T-helper 1 cell treated with Interleukin-12 subunit alpha and Interleukin-12 subunit beta and Interleukin-4 antibody, amounts not matched to agents 30 μg/mL and 1 μg/mL, for 36 hours (primary cell): ENCODE measurements around the gene CTSK.

Source experiments
- H3K27ac Mint-ChIP-seq: one replicate; pipeline ENCODE4 v1.8.0; 2021; ENCODE audit warnings: mild to moderate bottlenecking, mixed read lengths
- H3K27me3 Mint-ChIP-seq: one replicate; pipeline ENCODE4 v1.8.0; 2021; ENCODE audit warnings: low read depth, mixed read lengths
- H3K36me3 Mint-ChIP-seq: one replicate; pipeline ENCODE4 v1.8.0; 2021; ENCODE audit warnings: low read depth, mixed read lengths
- H3K4me1 Mint-ChIP-seq: one replicate; pipeline ENCODE4 v1.8.0; 2021; ENCODE audit warnings: low read depth, mixed read lengths
- H3K4me3 Mint-ChIP-seq: one replicate; pipeline ENCODE4 v1.8.0; 2021; ENCODE audit warnings: mild to moderate bottlenecking, moderate library complexity, mixed read lengths
- H3K9me3 Mint-ChIP-seq: one replicate; pipeline ENCODE4 v1.8.0; 2021; ENCODE audit warnings: mixed read lengths

Gene CTSK

DNA sequence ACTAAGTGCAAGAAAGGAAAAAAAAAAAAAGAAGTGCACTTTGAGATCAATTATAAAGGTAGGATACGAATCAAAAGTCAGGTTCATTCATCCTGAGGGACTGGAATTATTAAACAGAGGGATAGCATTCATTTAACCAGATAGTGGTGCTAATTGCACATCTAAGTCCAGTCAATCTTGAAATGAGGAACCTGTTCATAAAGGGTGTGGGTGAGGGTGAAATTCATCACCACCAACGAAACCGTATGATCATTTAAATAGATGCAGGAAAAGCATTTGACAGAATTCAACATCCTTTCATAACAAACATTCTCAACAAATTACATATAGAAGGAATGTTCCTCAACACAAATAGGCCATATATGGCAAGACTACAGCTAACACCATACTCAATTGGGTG is 48.0 kb downstream of the CTSK start:
- no peak overlapping the region for H3K27ac Mint-ChIP-seq
- H3K9me3 Mint-ChIP-seq, result no peaks in the 10 kb centered on the region
- no peak overlapping the region for H3K4me3 Mint-ChIP-seq
- peaks cover 27% of the 10 kb centered on the region for H3K4me1 Mint-ChIP-seq
- no peaks in the 10 kb centered on the region for H3K27me3 Mint-ChIP-seq
- H3K36me3 Mint-ChIP-seq, result peaks cover 40% of the 10 kb centered on the region

DNA sequence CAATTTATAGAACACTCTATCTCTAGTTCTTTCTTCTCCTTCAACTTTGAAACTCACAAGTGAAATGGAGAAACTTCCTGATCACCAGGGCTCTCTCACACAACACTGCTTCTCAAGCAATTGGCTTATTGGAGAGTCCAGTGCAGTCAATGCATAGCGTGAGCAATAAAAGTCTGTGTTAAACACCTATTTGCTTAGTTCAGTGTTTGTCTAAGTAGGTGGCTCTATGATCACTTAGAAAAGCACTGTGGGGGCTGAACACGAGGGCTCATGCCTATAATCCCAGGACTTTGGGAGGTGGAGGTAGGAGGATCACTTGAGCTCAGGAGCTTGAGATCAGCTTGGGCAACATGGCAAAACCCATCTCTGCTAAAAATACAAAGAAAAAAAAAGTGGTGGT is 54.6 kb downstream of the CTSK start:
- peaks cover 13% of the 10 kb centered on the region for H3K4me1 Mint-ChIP-seq
- no peaks in the 10 kb centered on the region for H3K27me3 Mint-ChIP-seq
- H3K9me3 Mint-ChIP-seq, result no peaks in the 10 kb centered on the region
- no peak overlapping the region for H3K27ac Mint-ChIP-seq
- no peak overlapping the region for H3K4me3 Mint-ChIP-seq
- H3K36me3 Mint-ChIP-seq, result peaks cover 34% of the 10 kb centered on the region

DNA sequence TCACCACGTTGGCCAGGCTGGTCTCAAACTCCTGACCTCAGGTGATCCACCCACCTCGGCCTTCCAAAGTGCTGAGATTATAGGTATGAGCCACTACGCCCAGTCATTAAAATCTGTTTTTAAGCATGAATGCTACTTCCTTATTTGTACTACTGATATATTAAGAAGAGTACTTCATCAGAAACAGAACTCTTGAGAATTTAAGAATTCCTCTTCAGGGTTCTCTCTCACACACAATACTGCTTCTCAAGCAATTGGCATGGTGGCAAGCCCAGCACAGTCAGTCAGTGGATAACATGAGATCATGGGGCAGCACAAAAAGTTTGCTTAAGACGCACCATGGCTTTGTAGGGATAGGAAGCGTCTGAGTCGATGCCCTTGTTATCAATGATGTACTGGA is 56.6 kb downstream of the CTSK start:
- H3K27ac Mint-ChIP-seq, result no peak overlapping the region
- H3K36me3 Mint-ChIP-seq, result peaks cover 32% of the 10 kb centered on the region
- H3K4me3 Mint-ChIP-seq, result no peak overlapping the region
- H3K4me1 Mint-ChIP-seq, result peaks cover 13% of the 10 kb centered on the region
- H3K9me3 Mint-ChIP-seq, result no peaks in the 10 kb centered on the region
- no peaks in the 10 kb centered on the region for H3K27me3 Mint-ChIP-seq

DNA sequence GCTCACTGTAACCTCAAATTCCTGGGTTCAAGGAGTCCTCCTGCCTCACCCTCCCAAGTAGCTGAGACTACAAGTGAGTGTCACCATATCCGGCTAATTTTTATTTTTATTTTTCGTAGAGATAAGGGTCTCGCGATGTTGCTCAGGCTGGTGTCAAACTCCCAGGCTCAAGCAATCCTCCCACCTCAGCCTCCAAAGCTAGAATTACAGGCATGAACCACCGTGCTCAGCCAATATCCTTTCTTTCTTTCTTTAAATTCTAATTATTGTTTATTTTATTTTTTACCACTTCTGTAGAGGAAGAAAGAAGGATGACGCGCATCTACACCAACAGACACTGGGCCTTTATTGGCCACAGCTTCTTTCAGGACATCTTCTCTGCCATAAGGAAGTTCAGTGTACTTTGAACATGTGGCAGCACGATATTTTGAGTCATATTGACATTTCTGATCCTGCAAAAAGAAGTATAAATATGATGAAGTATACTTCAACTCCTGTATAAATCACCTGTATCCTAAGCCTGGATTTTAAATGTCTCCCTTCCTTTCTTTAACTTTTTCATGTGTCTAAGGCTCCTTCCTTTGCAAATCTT is 58.2 kb downstream of the CTSK start:
- no peaks in the 10 kb centered on the region for H3K9me3 Mint-ChIP-seq
- H3K27ac Mint-ChIP-seq, result no peak overlapping the region
- H3K4me3 Mint-ChIP-seq, result no peak overlapping the region
- peaks cover 28% of the 10 kb centered on the region for H3K36me3 Mint-ChIP-seq
- peaks cover 13% of the 10 kb centered on the region for H3K4me1 Mint-ChIP-seq
- no peaks in the 10 kb centered on the region for H3K27me3 Mint-ChIP-seq

DNA sequence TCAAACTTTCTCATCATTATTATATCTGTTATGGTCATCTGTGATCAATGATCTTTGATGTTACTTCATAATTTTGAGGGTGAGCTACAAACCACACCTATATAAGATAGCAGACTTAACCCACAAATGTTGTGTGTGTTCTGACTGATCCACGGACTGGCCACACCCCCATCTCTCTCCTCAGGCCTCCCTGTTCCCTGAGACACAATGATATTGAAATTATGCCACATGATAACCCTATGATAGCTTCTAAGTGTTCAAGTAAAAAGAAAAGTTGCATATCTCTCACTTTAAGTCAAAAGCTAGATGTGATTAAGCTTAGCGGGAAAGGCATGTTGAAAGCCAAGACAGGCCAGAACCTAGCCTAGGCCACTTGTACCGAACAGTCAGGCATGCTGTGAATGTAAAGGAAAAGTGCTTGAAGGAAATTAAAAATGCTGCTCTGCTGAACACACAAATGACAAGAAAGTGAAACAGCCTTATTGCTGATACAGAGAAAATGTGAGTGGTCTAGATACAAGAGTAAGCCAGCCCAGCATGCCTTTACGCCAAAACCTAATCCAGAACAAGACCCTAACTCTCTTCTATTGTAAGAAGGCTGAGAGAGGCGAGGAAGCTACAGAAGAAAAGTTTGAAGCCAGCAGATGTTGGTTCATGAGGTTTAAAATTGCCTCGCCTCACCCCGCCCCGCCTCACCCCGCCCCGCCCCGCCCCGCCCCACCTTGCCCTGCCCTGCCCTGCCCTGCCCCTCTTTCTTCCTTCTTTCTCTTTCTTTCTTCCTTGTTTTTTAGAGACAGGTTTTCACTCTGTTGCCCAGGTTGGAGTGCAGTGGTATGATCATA is 59.0 kb downstream of the CTSK start:
- H3K4me1 Mint-ChIP-seq, result peaks cover 13% of the 10 kb centered on the region
- peaks cover 28% of the 10 kb centered on the region for H3K36me3 Mint-ChIP-seq
- no peak overlapping the region for H3K27ac Mint-ChIP-seq
- H3K27me3 Mint-ChIP-seq, result no peaks in the 10 kb centered on the region
- no peaks in the 10 kb centered on the region for H3K9me3 Mint-ChIP-seq
- H3K4me3 Mint-ChIP-seq, result no peak overlapping the region
